ENCODE results near the gene FOXL3.

GRCh38 chr7:338295-339061, 48.5 kb downstream of the FOXL3 start:
- no peak for TF ChIP-seq POLR2AphosphoS5 (IDR thresholded peaks at IDR 0.05; ENCODE audit: borderline replicate concordance, low read depth, low read length)
- no peak for TF ChIP-seq EZH2 (IDR thresholded peaks at IDR 0.05)
- TF ChIP-seq FOXP2 (optimal IDR thresholded peaks at IDR 0.05; ENCODE audit: control extremely low read depth, extremely low read length, insufficient read depth) = no peak
